Brain microvascular endothelial cell (primary cell): ENCODE measurements around the gene OLFM1.

Source experiments
- DNase-seq: peaks from one replicate; pipeline ENCODE4 v3.0.0-alpha.2; 2020
- H3K27ac ChIP-seq: fragments of 250-450 bp; sonication (Bioruptor Pico); 2 replicates; pipeline ENCODE4 v1.5.1; 2020; ENCODE audit warnings: mild to moderate bottlenecking, moderate library complexity
- H3K27me3 ChIP-seq: fragments of 250-450 bp; sonication (Bioruptor Pico); replicated peaks from 2 replicates; pipeline ENCODE4 v1.5.1; 2020; ENCODE audit warnings: mild to moderate bottlenecking
- H3K36me3 ChIP-seq: fragments of 250-450 bp; sonication (Bioruptor Pico); replicated peaks from 2 replicates; pipeline ENCODE4 v1.5.1; 2020; ENCODE audit warnings: mild to moderate bottlenecking
- H3K4me3 ChIP-seq: 2 replicates; pipeline ENCODE4 v1.5.1; 2011; ENCODE audit warnings: low read depth, mild to moderate bottlenecking, control low read depth, low read length, moderate library complexity
- CTCF ChIP-seq: IDR thresholded peaks from 2 replicates; pipeline ENCODE4 v1.5.1; 2011; ENCODE audit warnings: low read depth, mild to moderate bottlenecking, moderate library complexity, low read length, control low read depth, inconsistent platforms; ENCODE audit errors: missing control alignments
- in situ Hi-C: cut with HindIII; loops from 2 replicates; pipeline ENCODE4 v1.10.0; 2017; ENCODE audit warnings: low sequenced_read_pairs, low pct_ligation_motif_present

The OLFM1 gene

GRCh38 chr9:135069558-135070197 lies 17.8 kb upstream of the OLFM1 start:
- TF ChIP-seq CTCF = no peak
- DNase-seq = no peak
- Histone ChIP-seq H3K27me3 (no peaks in the 10 kb centered on the region), H3K4me3 (no peak overlapping the region), H3K36me3 (no peaks in the 10 kb centered on the region), H3K27ac (no peak overlapping the region)
- in situ Hi-C loops = no loop called here

GRCh38 chr9:135070198-135070951 lies 17.1 kb upstream of the OLFM1 start:
- peaks cover 2% of the 10 kb centered on the region for H3K27me3 ChIP-seq
- TF ChIP-seq CTCF = no peak
- in situ Hi-C loops = no loop called here
- H3K36me3 ChIP-seq = no peaks in the 10 kb centered on the region
- H3K27ac ChIP-seq = no peak overlapping the region
- DNase-seq = no peak
- H3K4me3 ChIP-seq = no peak overlapping the region

GRCh38 chr9:135070964-135071735 lies 16.3 kb upstream of the OLFM1 start:
- H3K27ac ChIP-seq = no peak overlapping the region
- no peak for TF ChIP-seq CTCF
- peaks cover 2% of the 10 kb centered on the region for H3K27me3 ChIP-seq
- in situ Hi-C loops = no loop called here
- no peaks in the 10 kb centered on the region for H3K36me3 ChIP-seq
- no peak overlapping the region for H3K4me3 ChIP-seq
- no peak for DNase-seq

GRCh38 chr9:135073081-135073740 lies 14.3 kb upstream of the OLFM1 start:
- no peak overlapping the region for H3K27ac ChIP-seq

More at GRCh38 chr9:135073081-135073740, 14.3 kb upstream of the OLFM1 start:
- no peak for TF ChIP-seq CTCF
- H3K4me3 ChIP-seq = no peak overlapping the region
- H3K36me3 ChIP-seq = no peaks in the 10 kb centered on the region
- no peak for DNase-seq
- in situ Hi-C loops = no loop called here
- peaks cover 4% of the 10 kb centered on the region for H3K27me3 ChIP-seq
